Activated CD4-positive, alpha-beta memory T cell treated with anti-CD3 and anti-CD28 coated beads, Interleukin-2, amount 10 ng/mL, durations not matched to agents 7 days and 5 days (primary cell): ENCODE data around the gene EXOC4. TPM values are rescaled to one million over a fixed set of nuclear protein-coding genes. Genes with fewer than 3 reads are reported as not detected.

Experiments used
- CTCF ChIA-PET: fragments of 350-600 bp; sonication (Branson Sonifier 250); formaldehyde crosslinking; loops from one replicate; lab custom pipeline; 2021; ENCODE audit warnings: antibody characterized with exemption, inconsistent platforms; lab: Charles Lee
- POLR2A ChIA-PET: fragments of 350-600 bp; sonication (Branson Sonifier 250); formaldehyde crosslinking; loops from one replicate; lab custom pipeline; 2021; ENCODE audit warnings: antibody characterized with exemption; lab: Charles Lee
- DNase-seq: peaks from one replicate; pipeline ENCODE4 v3.0.0-alpha.2; 2020
- H3K27ac Mint-ChIP-seq: one replicate; pipeline ENCODE4 v1.8.0; 2021; ENCODE audit warnings: mild to moderate bottlenecking, mixed read lengths
- H3K27me3 Mint-ChIP-seq: one replicate; pipeline ENCODE4 v1.8.0; 2021; ENCODE audit warnings: mixed read lengths
- H3K36me3 Mint-ChIP-seq: one replicate; pipeline ENCODE4 v1.8.0; 2021; ENCODE audit warnings: low read depth, mixed read lengths
- H3K4me1 Mint-ChIP-seq: one replicate; pipeline ENCODE4 v1.8.0; 2021; ENCODE audit warnings: mixed read lengths
- H3K4me3 Mint-ChIP-seq: one replicate; pipeline ENCODE4 v1.8.0; 2021; ENCODE audit warnings: mild to moderate bottlenecking, mixed read lengths
- H3K9me3 Mint-ChIP-seq: one replicate; pipeline ENCODE4 v1.8.0; 2021; ENCODE audit warnings: mixed read lengths
- total RNA-seq, 2 experiments: library from RNA; stranded (reverse); gene quantifications; one replicate each; pipeline ENCODE4 v1.2.3, GENCODE V29; 2021

EXOC4 gene
- total RNA-seq, 2 experiments from 2014 or later, result 70.1 to 71.1 TPM

GRCh38 chr7:133859871-133860450 is 607.1 kb downstream of the EXOC4 start:
- Mint-ChIP-seq H3K36me3 (no peaks in the 10 kb centered on the region), H3K27ac (no peak overlapping the region), H3K27me3 (no peaks in the 10 kb centered on the region), H3K4me3 (no peak overlapping the region), H3K4me1 (no peaks in the 10 kb centered on the region), H3K9me3 (no peaks in the 10 kb centered on the region)
- DNase-seq, result no peak
- ChIA-PET CTCF (no interaction called here), POLR2A (no interaction called here)

- ChIA-PET POLR2A (no interaction called here), CTCF (interaction anchor here (1.4 kb wide), 1 partner anchor 8 kb away, joined by 3 read pairs; no protein-coding TSS in a partner anchor)
- Mint-ChIP-seq H3K36me3 (no peaks in the 10 kb centered on the region), H3K27me3 (no peaks in the 10 kb centered on the region), H3K4me1 (no peaks in the 10 kb centered on the region), H3K27ac (no peak overlapping the region), H3K4me3 (no peak overlapping the region), H3K9me3 (no peaks in the 10 kb centered on the region)
- no peak for DNase-seq
Observed at GRCh38 chr7:133860628-133861335, 607.9 kb downstream of the EXOC4 start.

- ChIA-PET CTCF (interaction anchor here (1.4 kb wide), 1 partner anchor 9 kb away, joined by 3 read pairs; no protein-coding TSS in a partner anchor), POLR2A (no interaction called here)
- Mint-ChIP-seq H3K27me3 (no peaks in the 10 kb centered on the region), H3K4me3 (no peak overlapping the region), H3K27ac (no peak overlapping the region), H3K36me3 (no peaks in the 10 kb centered on the region), H3K4me1 (no peaks in the 10 kb centered on the region), H3K9me3 (no peaks in the 10 kb centered on the region)
- no peak for DNase-seq
Observed at GRCh38 chr7:133861876-133862275, 609.0 kb downstream of the EXOC4 start.

GRCh38 chr7:133863362-133864061 is 610.6 kb downstream of the EXOC4 start:
- no peaks in the 10 kb centered on the region for H3K36me3 Mint-ChIP-seq
- ChIA-PET CTCF (no interaction called here), POLR2A (no interaction called here)
- no peaks in the 10 kb centered on the region for H3K9me3 Mint-ChIP-seq
- H3K27ac Mint-ChIP-seq, result no peak overlapping the region
- DNase-seq, result no peak
- no peaks in the 10 kb centered on the region for H3K27me3 Mint-ChIP-seq
- no peaks in the 10 kb centered on the region for H3K4me1 Mint-ChIP-seq
- no peak overlapping the region for H3K4me3 Mint-ChIP-seq

- no peaks in the 10 kb centered on the region for H3K9me3 Mint-ChIP-seq
- POLR2A ChIA-PET, result no interaction called here
- H3K4me1 Mint-ChIP-seq, result peaks cover 17% of the 10 kb centered on the region
- no peak overlapping the region for H3K27ac Mint-ChIP-seq
- CTCF ChIA-PET, result no interaction called here
- H3K4me3 Mint-ChIP-seq, result no peak overlapping the region
- H3K36me3 Mint-ChIP-seq, result peaks cover 5% of the 10 kb centered on the region
- no peak for DNase-seq
- H3K27me3 Mint-ChIP-seq, result no peaks in the 10 kb centered on the region
Observed at GRCh38 chr7:133869556-133869955, 616.7 kb downstream of the EXOC4 start.

GRCh38 chr7:133871757-133872156 is 618.9 kb downstream of the EXOC4 start:
- Mint-ChIP-seq H3K4me3 (no peak overlapping the region), H3K27ac (no peak overlapping the region), H3K9me3 (no peaks in the 10 kb centered on the region), H3K4me1 (peaks cover 23% of the 10 kb centered on the region), H3K27me3 (no peaks in the 10 kb centered on the region), H3K36me3 (peaks cover 5% of the 10 kb centered on the region)
- DNase-seq, result no peak
- ChIA-PET POLR2A (no interaction called here), CTCF (no interaction called here)

- H3K27me3 Mint-ChIP-seq, result no peaks in the 10 kb centered on the region
- no peaks in the 10 kb centered on the region for H3K9me3 Mint-ChIP-seq
- peaks cover 5% of the 10 kb centered on the region for H3K36me3 Mint-ChIP-seq
- H3K4me1 Mint-ChIP-seq, result peaks cover 23% of the 10 kb centered on the region
- DNase-seq, result no peak
- CTCF ChIA-PET, result no interaction called here
- no peak overlapping the region for H3K27ac Mint-ChIP-seq
- H3K4me3 Mint-ChIP-seq, result no peak overlapping the region
- POLR2A ChIA-PET, result interaction anchor here (0.9 kb wide), 1 partner anchor 254 kb away, joined by 3 read pairs; the partner anchor contains the start of gene LRGUK
Observed at GRCh38 chr7:133873187-133873586, 620.3 kb downstream of the EXOC4 start.

GRCh38 chr7:133873631-133874030 is 620.8 kb downstream of the EXOC4 start:
- Mint-ChIP-seq H3K27me3 (no peaks in the 10 kb centered on the region), H3K4me3 (no peak overlapping the region), H3K36me3 (peaks cover 5% of the 10 kb centered on the region), H3K27ac (no peak overlapping the region), H3K9me3 (no peaks in the 10 kb centered on the region), H3K4me1 (peaks cover 23% of the 10 kb centered on the region)
- no peak for DNase-seq
- ChIA-PET POLR2A (interaction anchor here (0.9 kb wide), 1 partner anchor 253 kb away, joined by 3 read pairs; the partner anchor contains the start of gene LRGUK), CTCF (no interaction called here)

- Mint-ChIP-seq H3K4me3 (no peak overlapping the region), H3K27ac (no peak overlapping the region), H3K4me1 (no peaks in the 10 kb centered on the region), H3K27me3 (no peaks in the 10 kb centered on the region), H3K9me3 (no peaks in the 10 kb centered on the region), H3K36me3 (no peaks in the 10 kb centered on the region)
- POLR2A ChIA-PET, result no interaction called here
- CTCF ChIA-PET, result no interaction called here
- no peak for DNase-seq
Observed at GRCh38 chr7:133883591-133883990, 630.7 kb downstream of the EXOC4 start.

- ChIA-PET CTCF (no interaction called here), POLR2A (no interaction called here)
- H3K27me3 Mint-ChIP-seq, result no peaks in the 10 kb centered on the region
- H3K9me3 Mint-ChIP-seq, result no peaks in the 10 kb centered on the region
- no peaks in the 10 kb centered on the region for H3K4me1 Mint-ChIP-seq
- no peak overlapping the region for H3K4me3 Mint-ChIP-seq
- H3K27ac Mint-ChIP-seq, result no peak overlapping the region
- DNase-seq, result no peak
- H3K36me3 Mint-ChIP-seq, result no peaks in the 10 kb centered on the region
Observed at GRCh38 chr7:133885213-133885612, 632.3 kb downstream of the EXOC4 start.

- POLR2A ChIA-PET, result no interaction called here
- H3K36me3 Mint-ChIP-seq, result no peaks in the 10 kb centered on the region
- no peaks in the 10 kb centered on the region for H3K9me3 Mint-ChIP-seq
- no peak overlapping the region for H3K27ac Mint-ChIP-seq
- no peaks in the 10 kb centered on the region for H3K4me1 Mint-ChIP-seq
- no peak overlapping the region for H3K4me3 Mint-ChIP-seq
- H3K27me3 Mint-ChIP-seq, result no peaks in the 10 kb centered on the region
- CTCF ChIA-PET, result no interaction called here
- no peak for DNase-seq
Observed at GRCh38 chr7:133886086-133886485, 633.2 kb downstream of the EXOC4 start.

- Mint-ChIP-seq H3K27ac (no peak overlapping the region), H3K9me3 (no peaks in the 10 kb centered on the region), H3K36me3 (no peaks in the 10 kb centered on the region), H3K27me3 (no peaks in the 10 kb centered on the region), H3K4me3 (no peak overlapping the region), H3K4me1 (no peaks in the 10 kb centered on the region)
- ChIA-PET CTCF (no interaction called here), POLR2A (no interaction called here)
- DNase-seq, result no peak
Observed at GRCh38 chr7:133886797-133887196, 633.9 kb downstream of the EXOC4 start.

- POLR2A ChIA-PET, result no interaction called here
- Mint-ChIP-seq H3K27ac (no peak overlapping the region), H3K27me3 (no peaks in the 10 kb centered on the region), H3K4me1 (no peaks in the 10 kb centered on the region), H3K4me3 (no peak overlapping the region), H3K9me3 (no peaks in the 10 kb centered on the region), H3K36me3 (no peaks in the 10 kb centered on the region)
- no peak for DNase-seq
- CTCF ChIA-PET, result no interaction called here
Observed at GRCh38 chr7:133887459-133887858, 634.6 kb downstream of the EXOC4 start.
